ENCODE results near the gene SLC35F3. TPM values are rescaled to one million over a fixed set of nuclear protein-coding genes. Genes with fewer than 3 reads are reported as not detected.

The SLC35F3 gene
- total and polyA plus RNA-seq, 9 of the 15 experiments (the other 6 are each of a cell fraction or from before 2014, with no cell fraction given), result 0.04 to 0.07 (median 0.04) TPM; not detected in 6

DNA sequence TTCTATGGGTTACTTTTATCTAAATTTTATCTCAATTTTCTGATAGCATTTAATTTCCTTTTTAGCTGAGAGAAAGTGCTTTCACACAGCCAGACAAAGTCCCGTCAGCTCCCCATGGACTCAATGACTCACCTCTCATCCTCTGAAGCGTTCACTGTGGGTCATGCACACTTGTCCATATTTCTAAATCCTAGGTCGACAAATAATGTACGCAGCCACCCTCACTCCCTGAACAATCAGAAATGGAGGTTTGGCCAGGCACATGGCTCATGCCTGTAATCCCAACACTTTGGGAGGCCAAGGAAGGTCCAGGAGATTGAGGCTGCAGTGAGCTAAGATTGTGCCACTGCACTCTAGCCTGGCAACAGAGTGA is 426.4 kb downstream of the SLC35F3 start:
- Histone ChIP-seq H3K9ac (ENCODE audit: insufficient read depth in 1 of 2, low read depth in 2 of 2, low read length in 2 of 2) (no peak overlapping the region), H4K20me1 (replicated peaks; ENCODE audit: control insufficient read depth, insufficient read depth, low read length) (no peaks in the 10 kb centered on the region), H3K9me1 (ENCODE audit: control insufficient read depth, insufficient read depth, low read length) (no peaks in the 10 kb centered on the region), H2AFZ (ENCODE audit: low read depth, low read length) (no peak overlapping the region), H3K4me3 (no peak overlapping the region), H3K27ac (ENCODE audit: extremely low read depth, low read depth, low read length) (no peak overlapping the region), H3K79me2 (ENCODE audit: control insufficient read depth, insufficient read depth, low read length) (no peaks in the 10 kb centered on the region), H3K4me2 (ENCODE audit: insufficient read depth, low read length) (no peak overlapping the region), H3K27me3 (ENCODE audit: control insufficient read depth in 2 of 2, insufficient read depth in 2 of 2, low read length in 2 of 2) (peaks cover 0 to 13% of the 10 kb centered on the region in 2 experiments; a peak in 4 of 5 replicates), H3K9me3 (replicated peaks; ENCODE audit: control insufficient read depth, insufficient read depth, low read depth, low read length) (no peaks in the 10 kb centered on the region), H3K36me3 (ENCODE audit: control insufficient read depth, insufficient read depth, low read length) (no peaks in the 10 kb centered on the region), H3K4me1 (replicated peaks in 1 of 2; ENCODE audit: control insufficient read depth in 2 of 2, insufficient read depth in 2 of 2, low read length in 2 of 2) (no peaks in the 10 kb centered on the region; a peak in 3 of 5 replicates)
- intact Hi-C loops (cut with micrococcal nuclease) (no loop called here), in situ Hi-C loops (cut with MboI) (no loop called here)
- ChIA-PET CTCF (ENCODE audit: low intra/inter-chr PET ratio) (no interaction called here), POLR2A (interaction anchor here (0.5 to 1.8 kb wide), 5 partner anchors 11 to 191 kb away, joined by 3 to 7 read pairs (median 4); partner anchors contain the start of gene COA6)
- no TSS peak for BruUV-seq (replicated peaks)
- TF ChIP-seq SMAD1 (IDR thresholded peaks at IDR 0.05; ENCODE audit: low read depth, low read length, partially characterized antibody), result no peak
- no peak for TF ChIP-seq IRF2 (CRISPR knock-in tag; IDR thresholded peaks at IDR 0.05)
- TF ChIP-seq, protein P1, sequence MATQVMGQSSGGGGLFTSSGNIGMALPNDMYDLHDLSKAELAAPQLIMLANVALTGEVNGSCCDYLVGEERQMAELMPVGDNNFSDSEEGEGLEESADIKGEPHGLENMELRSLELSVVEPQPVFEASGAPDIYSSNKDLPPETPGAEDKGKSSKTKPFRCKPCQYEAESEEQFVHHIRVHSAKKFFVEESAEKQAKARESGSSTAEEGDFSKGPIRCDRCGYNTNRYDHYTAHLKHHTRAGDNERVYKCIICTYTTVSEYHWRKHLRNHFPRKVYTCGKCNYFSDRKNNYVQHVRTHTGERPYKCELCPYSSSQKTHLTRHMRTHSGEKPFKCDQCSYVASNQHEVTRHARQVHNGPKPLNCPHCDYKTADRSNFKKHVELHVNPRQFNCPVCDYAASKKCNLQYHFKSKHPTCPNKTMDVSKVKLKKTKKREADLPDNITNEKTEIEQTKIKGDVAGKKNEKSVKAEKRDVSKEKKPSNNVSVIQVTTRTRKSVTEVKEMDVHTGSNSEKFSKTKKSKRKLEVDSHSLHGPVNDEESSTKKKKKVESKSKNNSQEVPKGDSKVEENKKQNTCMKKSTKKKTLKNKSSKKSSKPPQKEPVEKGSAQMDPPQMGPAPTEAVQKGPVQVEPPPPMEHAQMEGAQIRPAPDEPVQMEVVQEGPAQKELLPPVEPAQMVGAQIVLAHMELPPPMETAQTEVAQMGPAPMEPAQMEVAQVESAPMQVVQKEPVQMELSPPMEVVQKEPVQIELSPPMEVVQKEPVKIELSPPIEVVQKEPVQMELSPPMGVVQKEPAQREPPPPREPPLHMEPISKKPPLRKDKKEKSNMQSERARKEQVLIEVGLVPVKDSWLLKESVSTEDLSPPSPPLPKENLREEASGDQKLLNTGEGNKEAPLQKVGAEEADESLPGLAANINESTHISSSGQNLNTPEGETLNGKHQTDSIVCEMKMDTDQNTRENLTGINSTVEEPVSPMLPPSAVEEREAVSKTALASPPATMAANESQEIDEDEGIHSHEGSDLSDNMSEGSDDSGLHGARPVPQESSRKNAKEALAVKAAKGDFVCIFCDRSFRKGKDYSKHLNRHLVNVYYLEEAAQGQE (IDR thresholded peaks at IDR 0.05; ENCODE audit: borderline replicate concordance), result no peak
- TF ChIP-seq, protein P1 (CRISPR knock-in tag; IDR thresholded peaks at IDR 0.05; ENCODE audit: low read depth), result no peak
- no peak for TF ChIP-seq LCOR (CRISPR knock-in tag; IDR thresholded peaks at IDR 0.05)
- TF ChIP-seq ZSCAN29 (IDR thresholded peaks at IDR 0.05), result no peak
- TF ChIP-seq CREBBP (IDR thresholded peaks at IDR 0.05; ENCODE audit: low read depth, low read length), result no peak
- 0 out of 2 replicates have a peak, but pooled peaks have one; percentile 4 for TF ChIP-seq ZNF121 (CRISPR knock-in tag; conservative IDR thresholded peaks at IDR 0.05)
- TF ChIP-seq ATF7 (IDR thresholded peaks at IDR 0.05), result no peak
- 9% methylated on average over 4 of the region's 4 CpGs for WGBS (ENCODE audit: insufficient coverage, low coverage, missing lambda C conversion rate)
- DNase-seq (ENCODE audit: extremely low read depth in 1 of 4, low spot score in 3 of 4) (no peak), ATAC-seq (no peak), FAIRE-seq (no peak)

Data from K562 (cell line).